Stimulated activated naive CD4-positive, alpha-beta T cell treated with Interleukin-2 at 50 U/mL for 16 hours (primary cell): Measurements from ENCODE around the gene SART3.

Experiments
- DNase-seq: peaks from one replicate; lab custom pipeline; 2025; lab: John Stamatoyannopoulos, UW

Gene SART3

GRCh38 chr12:108519558-108519957 is 41.4 kb downstream of the SART3 start:
- no peak for DNase-seq

- DNase-seq: no peak
Observed at GRCh38 chr12:108518716-108519496, 42.1 kb downstream of the SART3 start.

GRCh38 chr12:108518101-108518715 is 42.8 kb downstream of the SART3 start:
- DNase-seq: no peak

- no peak for DNase-seq
Observed at GRCh38 chr12:108517288-108518100, 43.5 kb downstream of the SART3 start.

- DNase-seq: no peak
Observed at GRCh38 chr12:108516511-108517275, 44.3 kb downstream of the SART3 start.

GRCh38 chr12:108515916-108516315 is 45.1 kb downstream of the SART3 start:
- DNase-seq: no peak

- peak; percentile 99 for DNase-seq
Observed at GRCh38 chr12:108514973-108515814, 45.8 kb downstream of the SART3 start, which contains the start of gene FICD. Gene FICD (plus strand): TSS chr12:108515277. CDS start chr12:108516973, 1,696 bp downstream.

- DNase-seq: no peak
Observed at GRCh38 chr12:108514468-108514972, 46.5 kb downstream of the SART3 start.

- DNase-seq: peak; percentile 68
Observed at GRCh38 chr12:108511633-108512540, 49.1 kb downstream of the SART3 start.

GRCh38 chr12:108510836-108511235 is 50.1 kb downstream of the SART3 start:
- DNase-seq: no peak

GRCh38 chr12:108509806-108510205 is 51.2 kb downstream of the SART3 start:
- DNase-seq: no peak

- no peak for DNase-seq
Observed at GRCh38 chr12:108507971-108508642, 52.9 kb downstream of the SART3 start.

GRCh38 chr12:108505129-108505528 is 55.8 kb downstream of the SART3 start:
- no peak for DNase-seq

- no peak for DNase-seq
Observed at GRCh38 chr12:108502922-108503321, 58.1 kb downstream of the SART3 start.

GRCh38 chr12:108498136-108498535 is 62.8 kb downstream of the SART3 start:
- no peak for DNase-seq

- no peak for DNase-seq
Observed at GRCh38 chr12:108495823-108496579, 65.0 kb downstream of the SART3 start.

GRCh38 chr12:108495054-108495453 is 65.9 kb downstream of the SART3 start:
- no peak for DNase-seq

GRCh38 chr12:108491256-108491655 is 69.7 kb downstream of the SART3 start:
- no peak for DNase-seq
